OCI-LY7 (cell line): ENCODE results near the gene STXBP1. TPM values are rescaled to one million over a fixed set of nuclear protein-coding genes. Genes with fewer than 3 reads are reported as not detected.
A peak's percentile ranks its signal among the peaks of the same experiment; 100 is the strongest.

ENCODE experiments used
- BruUV-seq: library from RNA; stranded (reverse); fragments of 400-500 nt; replicated peaks from 2 replicates; lab custom pipeline; 2021; lab: Mats Ljungman, UMichigan
- CTCF ChIA-PET: fragments of 300-600 bp; sonication (Branson Sonifier 250); formaldehyde crosslinking; loops from one replicate; lab custom pipeline; 2022; ENCODE audit warnings: antibody characterized with exemption; ENCODE audit not compliant: unreplicated experiment; lab: Charles Lee
- POLR2A ChIA-PET: fragments of 300-600 bp; sonication (Branson Sonifier 250); formaldehyde crosslinking; loops from one replicate; lab custom pipeline; 2022; ENCODE audit warnings: antibody characterized with exemption; lab: Charles Lee
- DNase-seq: peaks from one replicate; pipeline ENCODE4 v3.0.0-alpha.2; 2015; ENCODE audit warnings: low spot score
- H2AFZ ChIP-seq: fragments of 200-600 bp; sonication (generic), shearing (Covaris generic); 2 replicates; pipeline ENCODE4 v1.6.1; 2014; ENCODE audit warnings: mild to moderate bottlenecking, antibody characterized with exemption, low read length, moderate library complexity
- H3K27ac ChIP-seq: fragments of 200-600 bp; sonication (generic); 2 replicates; pipeline ENCODE4 v1.5.1; 2014; ENCODE audit warnings: mixed run types, low read depth, mild to moderate bottlenecking, moderate library complexity, low read length, inconsistent platforms; ENCODE audit not compliant: poor library complexity, severe bottlenecking
- H3K36me3 ChIP-seq: fragments of 200-600 bp; sonication (generic); 2 replicates; pipeline ENCODE4 v1.6.1; 2014; ENCODE audit warnings: mild to moderate bottlenecking, antibody characterized with exemption, low read length, moderate library complexity, mixed read lengths; ENCODE audit not compliant: insufficient read depth
- H3K4me1 ChIP-seq: fragments of 200-600 bp; sonication (generic); 2 replicates; pipeline ENCODE4 v1.5.1; 2014; ENCODE audit warnings: mild to moderate bottlenecking, low read length; ENCODE audit not compliant: insufficient read depth, poor library complexity, severe bottlenecking
- H3K4me2 ChIP-seq: fragments of 200-600 bp; sonication (generic); 2 replicates; pipeline ENCODE4 v1.6.1; 2014; ENCODE audit warnings: mild to moderate bottlenecking, low read length
- H3K4me3 ChIP-seq: fragments of 200-600 bp; sonication (generic); 2 replicates; pipeline ENCODE4 v1.5.1; 2014; ENCODE audit warnings: mild to moderate bottlenecking, low read depth, low read length; ENCODE audit not compliant: poor library complexity, severe bottlenecking
- H3K79me2 ChIP-seq: fragments of 200-600 bp; sonication (generic); 2 replicates; pipeline ENCODE4 v1.6.1; 2016; ENCODE audit warnings: low read depth, mild to moderate bottlenecking, low read length, moderate library complexity, mixed read lengths; ENCODE audit not compliant: insufficient read depth
- H3K9me2 ChIP-seq: fragments of 200-600 bp; sonication (generic); 2 replicates; pipeline ENCODE4 v1.6.1; 2016; ENCODE audit warnings: mild to moderate bottlenecking, low read length, mixed read lengths; ENCODE audit not compliant: insufficient read depth
- H3K9me3 ChIP-seq: fragments of 200-600 bp; sonication (generic); 2 replicates; pipeline ENCODE4 v1.6.1; 2014; ENCODE audit warnings: mild to moderate bottlenecking, mixed run types, low read length, mixed read lengths
- H4K20me1 ChIP-seq: fragments of 200-600 bp; sonication (generic); 2 replicates; pipeline ENCODE4 v1.6.1; 2014; ENCODE audit warnings: mild to moderate bottlenecking, antibody characterized with exemption, low read length, moderate library complexity, mixed read lengths; ENCODE audit not compliant: insufficient read depth
- EZH2phosphoT487 ChIP-seq: fragments of 200-600 bp; sonication (generic); IDR thresholded peaks from 2 replicates; pipeline ENCODE4 v1.6.1; 2018; ENCODE audit warnings: low read depth, borderline replicate concordance, mild to moderate bottlenecking, mixed run types, antibody characterized with exemption, low read length, moderate library complexity, mixed read lengths
- intact Hi-C: fragments of 100-400 bp; cut with micrococcal nuclease; formaldehyde crosslinking; loops from one replicate; pipeline ENCODE4 v1.10.0; 2022; ENCODE audit not compliant: unreplicated experiment
- total RNA-seq, 2 experiments: library from RNA; depleted of rRNA in 1 of 2; stranded (reverse); fragments of >200 nt in 1 of 2; shearing (Covaris generic) in 1 of 2; gene quantifications; 2 replicates each; pipeline ENCODE4 v1.2.3, GENCODE V29; 2014 to 2022
- TF ChIP-seq, protein P1 (sequence below): fragments of 200-600 bp; sonication (generic); conservative IDR thresholded peaks from 2 replicates; pipeline ENCODE4 v1.5.1; 2014; ENCODE audit warnings: mild to moderate bottlenecking, antibody characterized with exemption, low read length, moderate library complexity, mixed read lengths

STXBP1 gene
- total RNA-seq, 2 experiments from 2014 or later: 4.1 to 20.4 TPM

DNA sequence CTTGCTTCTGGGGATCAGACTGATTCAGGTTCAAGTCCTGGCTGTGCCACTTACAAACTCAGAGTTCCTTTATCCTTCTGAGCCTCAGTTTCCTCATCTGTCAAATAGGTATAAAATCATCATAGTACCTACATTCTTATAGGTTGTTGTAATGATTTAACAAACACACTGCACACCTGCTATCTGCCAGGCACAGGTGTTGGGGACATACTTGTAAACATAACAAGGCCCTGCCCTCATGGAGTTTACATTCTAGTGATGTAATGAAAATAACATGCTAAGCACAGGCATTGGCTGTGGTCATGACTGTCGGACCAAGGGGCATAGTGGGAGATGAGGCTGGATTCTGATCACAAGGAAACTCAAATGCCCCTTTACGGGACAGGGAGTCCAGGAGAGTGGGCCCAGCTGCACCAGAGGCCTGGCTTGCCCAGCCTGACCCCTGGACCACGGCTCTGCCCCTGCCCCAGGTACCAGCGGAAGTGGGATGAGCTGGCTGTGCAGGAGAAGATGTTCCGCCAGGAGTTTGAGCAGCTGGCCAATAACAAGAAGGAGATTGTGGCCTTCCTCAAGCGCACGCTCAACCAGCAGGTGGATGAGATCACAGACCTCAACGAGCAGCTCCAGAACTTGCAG lies 97.0 kb downstream of the STXBP1 start:
- no TSS peak for BruUV-seq
- Histone ChIP-seq H3K79me2 (no peaks in the 10 kb centered on the region), H3K9me3 (no peaks in the 10 kb centered on the region), H4K20me1 (no peaks in the 10 kb centered on the region; the same call in 1 of the 2 replicates), H3K4me2 (no peak overlapping the region), H3K36me3 (no peaks in the 10 kb centered on the region), H3K27ac (no peak overlapping the region), H3K4me3 (no peak overlapping the region), H2AFZ (no peak overlapping the region), H3K4me1 (peaks cover 18% of the 10 kb centered on the region), H3K9me2 (no peaks in the 10 kb centered on the region)
- intact Hi-C loops: no loop called here
- CTCF ChIA-PET: no interaction called here
- POLR2A ChIA-PET: interaction anchor here (1.5 kb wide), 1 partner anchor 13 kb away, joined by 3 read pairs; no protein-coding TSS in a partner anchor
- TF ChIP-seq, protein P1, sequence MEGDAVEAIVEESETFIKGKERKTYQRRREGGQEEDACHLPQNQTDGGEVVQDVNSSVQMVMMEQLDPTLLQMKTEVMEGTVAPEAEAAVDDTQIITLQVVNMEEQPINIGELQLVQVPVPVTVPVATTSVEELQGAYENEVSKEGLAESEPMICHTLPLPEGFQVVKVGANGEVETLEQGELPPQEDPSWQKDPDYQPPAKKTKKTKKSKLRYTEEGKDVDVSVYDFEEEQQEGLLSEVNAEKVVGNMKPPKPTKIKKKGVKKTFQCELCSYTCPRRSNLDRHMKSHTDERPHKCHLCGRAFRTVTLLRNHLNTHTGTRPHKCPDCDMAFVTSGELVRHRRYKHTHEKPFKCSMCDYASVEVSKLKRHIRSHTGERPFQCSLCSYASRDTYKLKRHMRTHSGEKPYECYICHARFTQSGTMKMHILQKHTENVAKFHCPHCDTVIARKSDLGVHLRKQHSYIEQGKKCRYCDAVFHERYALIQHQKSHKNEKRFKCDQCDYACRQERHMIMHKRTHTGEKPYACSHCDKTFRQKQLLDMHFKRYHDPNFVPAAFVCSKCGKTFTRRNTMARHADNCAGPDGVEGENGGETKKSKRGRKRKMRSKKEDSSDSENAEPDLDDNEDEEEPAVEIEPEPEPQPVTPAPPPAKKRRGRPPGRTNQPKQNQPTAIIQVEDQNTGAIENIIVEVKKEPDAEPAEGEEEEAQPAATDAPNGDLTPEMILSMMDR: no peak
- no peak for TF ChIP-seq EZH2phosphoT487
- DNase-seq: no peak

DNA sequence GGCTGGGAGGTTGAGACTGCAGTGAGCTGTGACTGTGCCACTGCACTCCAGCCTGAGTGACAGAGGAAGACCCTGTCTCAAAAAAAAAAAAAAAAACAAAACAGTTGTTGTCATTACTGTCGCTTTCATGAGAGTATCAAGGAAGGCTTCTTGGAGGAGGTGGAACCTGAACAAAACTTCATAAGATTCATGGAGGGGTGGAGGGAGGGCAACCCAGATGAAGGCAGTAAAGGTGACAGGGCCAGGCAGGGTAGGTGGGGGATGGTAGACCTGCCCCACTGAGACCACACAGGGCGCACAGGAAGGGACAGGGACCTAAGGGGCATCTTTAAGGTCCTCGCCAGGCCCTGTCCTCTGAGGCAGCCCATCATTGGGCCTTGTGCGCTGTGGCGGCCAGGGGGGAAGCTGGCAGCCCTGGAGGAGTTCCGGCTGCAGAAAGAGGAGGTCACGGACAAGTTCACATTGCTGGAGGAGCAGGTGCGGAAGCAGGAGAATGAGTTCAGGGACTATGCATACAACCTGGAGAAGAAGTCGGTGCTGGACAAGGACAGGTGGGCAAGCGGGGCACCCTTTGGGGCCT lies 98.2 kb downstream of the STXBP1 start:
- Histone ChIP-seq H3K4me1 (peaks cover 21% of the 10 kb centered on the region), H3K9me3 (no peaks in the 10 kb centered on the region), H3K4me3 (no peak overlapping the region), H3K79me2 (no peaks in the 10 kb centered on the region), H4K20me1 (no peaks in the 10 kb centered on the region; the same call in 1 of the 2 replicates), H3K36me3 (no peaks in the 10 kb centered on the region), H3K4me2 (no peak overlapping the region), H2AFZ (no peak overlapping the region), H3K9me2 (no peaks in the 10 kb centered on the region), H3K27ac (no peak overlapping the region)
- BruUV-seq: no TSS peak
- no peak for DNase-seq
- CTCF ChIA-PET: no interaction called here
- TF ChIP-seq, protein P1: no peak
- no peak for TF ChIP-seq EZH2phosphoT487
- intact Hi-C loops: no loop called here
- POLR2A ChIA-PET: interaction anchor here (1.5 kb wide), 1 partner anchor 12 kb away, joined by 3 read pairs; no protein-coding TSS in a partner anchor

GRCh38 chr9:127711226-127711701 lies 99.2 kb downstream of the STXBP1 start:
- Histone ChIP-seq H3K79me2 (no peaks in the 10 kb centered on the region), H3K27ac (no peak overlapping the region), H4K20me1 (no peaks in the 10 kb centered on the region; the same call in 1 of the 2 replicates), H3K9me2 (no peaks in the 10 kb centered on the region), H3K4me3 (no peak overlapping the region), H3K4me1 (peaks cover 25% of the 10 kb centered on the region), H3K4me2 (no peak overlapping the region), H3K36me3 (no peaks in the 10 kb centered on the region), H3K9me3 (no peaks in the 10 kb centered on the region), H2AFZ (no peak overlapping the region)
- no TSS peak for BruUV-seq
- CTCF ChIA-PET: no interaction called here
- DNase-seq: peak; percentile 33
- TF ChIP-seq, protein P1: no peak
- no peak for TF ChIP-seq EZH2phosphoT487
- POLR2A ChIA-PET: no interaction called here
- intact Hi-C loops: no loop called here
